Memory B cell (primary cell): Measurements from ENCODE around the gene KIAA0513.
A peak's percentile ranks its signal among the peaks of the same experiment; 100 is the strongest.

Experiments used
- ATAC-seq: fragments of 150-1000 bp; cut with Tn5 transposase; 2 replicates; pipeline ENCODE4 v1.10.0; 2021; ENCODE audit warnings: low read depth, mild to moderate bottlenecking, moderate library complexity
- DNase-seq, 2 donors: peaks; one replicate each; pipeline ENCODE4 v3.0.0; 2022; ENCODE audit warnings: low spot score in 2 of 2
- H3K27ac Mint-ChIP-seq: one replicate; pipeline ENCODE4 v1.8.0; 2022; ENCODE audit warnings: mild to moderate bottlenecking, moderate library complexity, mixed read lengths
- H3K27me3 Mint-ChIP-seq: one replicate; pipeline ENCODE4 v1.8.0; 2022; ENCODE audit warnings: mixed read lengths
- H3K36me3 Mint-ChIP-seq: one replicate; pipeline ENCODE4 v1.8.0; 2022; ENCODE audit warnings: mild to moderate bottlenecking, mixed read lengths
- H3K4me1 Mint-ChIP-seq: one replicate; pipeline ENCODE4 v1.8.0; 2022; ENCODE audit warnings: mixed read lengths
- H3K4me3 Mint-ChIP-seq: one replicate; pipeline ENCODE4 v1.8.0; 2022; ENCODE audit warnings: mild to moderate bottlenecking, moderate library complexity, mixed read lengths
- H3K9me3 Mint-ChIP-seq: one replicate; pipeline ENCODE4 v1.8.0; 2022; ENCODE audit warnings: mixed read lengths

KIAA0513 gene

GRCh38 chr16:85126705-85127378 lies 99.2 kb downstream of the KIAA0513 start:
- H3K27ac Mint-ChIP-seq, result no peak overlapping the region
- no peaks in the 10 kb centered on the region for H3K4me1 Mint-ChIP-seq
- DNase-seq, result no peak
- no peaks in the 10 kb centered on the region for H3K9me3 Mint-ChIP-seq
- no peaks in the 10 kb centered on the region for H3K36me3 Mint-ChIP-seq
- peaks cover 2% of the 10 kb centered on the region for H3K27me3 Mint-ChIP-seq
- no peak for ATAC-seq
- no peak overlapping the region for H3K4me3 Mint-ChIP-seq

- Mint-ChIP-seq H3K9me3 (no peaks in the 10 kb centered on the region), H3K4me1 (no peaks in the 10 kb centered on the region), H3K4me3 (no peak overlapping the region), H3K36me3 (no peaks in the 10 kb centered on the region), H3K27me3 (peaks cover 2% of the 10 kb centered on the region), H3K27ac (no peak overlapping the region)
- DNase-seq, result no peak
- no peak for ATAC-seq
Observed at GRCh38 chr16:85127379-85127723, 99.8 kb downstream of the KIAA0513 start.

- ATAC-seq (no peak), DNase-seq (no peak)
- no peaks in the 10 kb centered on the region for H3K36me3 Mint-ChIP-seq
- no peaks in the 10 kb centered on the region for H3K9me3 Mint-ChIP-seq
- peaks cover 6% of the 10 kb centered on the region for H3K27me3 Mint-ChIP-seq
- H3K27ac Mint-ChIP-seq, result no peak overlapping the region
- H3K4me1 Mint-ChIP-seq, result no peaks in the 10 kb centered on the region
- no peak overlapping the region for H3K4me3 Mint-ChIP-seq
Observed at GRCh38 chr16:85128079-85128837, 100.7 kb downstream of the KIAA0513 start.

- Mint-ChIP-seq H3K27ac (no peak overlapping the region), H3K36me3 (no peaks in the 10 kb centered on the region), H3K4me1 (no peaks in the 10 kb centered on the region), H3K27me3 (peaks cover 7% of the 10 kb centered on the region), H3K9me3 (no peaks in the 10 kb centered on the region), H3K4me3 (no peak overlapping the region)
- DNase-seq (no peak), ATAC-seq (no peak)
Observed at GRCh38 chr16:85129876-85130704, 102.5 kb downstream of the KIAA0513 start.

GRCh38 chr16:85130705-85131028 lies 103.1 kb downstream of the KIAA0513 start:
- H3K27ac Mint-ChIP-seq, result no peak overlapping the region
- DNase-seq (no peak), ATAC-seq (no peak)
- H3K9me3 Mint-ChIP-seq, result no peaks in the 10 kb centered on the region
- no peak overlapping the region for H3K4me3 Mint-ChIP-seq
- no peaks in the 10 kb centered on the region for H3K4me1 Mint-ChIP-seq
- peaks cover 7% of the 10 kb centered on the region for H3K27me3 Mint-ChIP-seq
- H3K36me3 Mint-ChIP-seq, result no peaks in the 10 kb centered on the region

- ATAC-seq (no peak), DNase-seq (no peak)
- H3K4me3 Mint-ChIP-seq, result no peak overlapping the region
- peaks cover 6% of the 10 kb centered on the region for H3K27me3 Mint-ChIP-seq
- H3K4me1 Mint-ChIP-seq, result peaks cover 7% of the 10 kb centered on the region
- no peaks in the 10 kb centered on the region for H3K9me3 Mint-ChIP-seq
- peaks cover under 1% of the 10 kb centered on the region for H3K36me3 Mint-ChIP-seq
- no peak overlapping the region for H3K27ac Mint-ChIP-seq
Observed at GRCh38 chr16:85132456-85133289, 105.1 kb downstream of the KIAA0513 start.

GRCh38 chr16:85133290-85133599 lies 105.7 kb downstream of the KIAA0513 start:
- peaks cover 2% of the 10 kb centered on the region for H3K36me3 Mint-ChIP-seq
- ATAC-seq (no peak), DNase-seq (no peak)
- peaks cover 11% of the 10 kb centered on the region for H3K4me1 Mint-ChIP-seq
- no peaks in the 10 kb centered on the region for H3K9me3 Mint-ChIP-seq
- no peak overlapping the region for H3K27ac Mint-ChIP-seq
- no peak overlapping the region for H3K4me3 Mint-ChIP-seq
- peaks cover 10% of the 10 kb centered on the region for H3K27me3 Mint-ChIP-seq

GRCh38 chr16:85134076-85134788 lies 106.6 kb downstream of the KIAA0513 start:
- DNase-seq (no peak), ATAC-seq (no peak)
- no peak overlapping the region for H3K27ac Mint-ChIP-seq
- H3K36me3 Mint-ChIP-seq, result peaks cover 2% of the 10 kb centered on the region
- H3K27me3 Mint-ChIP-seq, result peaks cover 15% of the 10 kb centered on the region
- H3K9me3 Mint-ChIP-seq, result no peaks in the 10 kb centered on the region
- H3K4me3 Mint-ChIP-seq, result no peak overlapping the region
- peaks cover 11% of the 10 kb centered on the region for H3K4me1 Mint-ChIP-seq

- Mint-ChIP-seq H3K27me3 (peaks cover 21% of the 10 kb centered on the region), H3K4me3 (no peak overlapping the region), H3K9me3 (no peaks in the 10 kb centered on the region), H3K27ac (no peak overlapping the region), H3K36me3 (peaks cover 2% of the 10 kb centered on the region), H3K4me1 (peaks cover 11% of the 10 kb centered on the region)
- ATAC-seq (no peak), DNase-seq (no peak)
Observed at GRCh38 chr16:85134789-85135142, 107.2 kb downstream of the KIAA0513 start.

GRCh38 chr16:85136213-85136701 lies 108.7 kb downstream of the KIAA0513 start:
- peaks cover 11% of the 10 kb centered on the region for H3K4me1 Mint-ChIP-seq
- ATAC-seq (no peak), DNase-seq (no peak)
- H3K9me3 Mint-ChIP-seq, result no peaks in the 10 kb centered on the region
- H3K27me3 Mint-ChIP-seq, result peaks cover 22% of the 10 kb centered on the region
- H3K36me3 Mint-ChIP-seq, result peaks cover 2% of the 10 kb centered on the region
- no peak overlapping the region for H3K27ac Mint-ChIP-seq
- no peak overlapping the region for H3K4me3 Mint-ChIP-seq

GRCh38 chr16:85136702-85137322 lies 109.2 kb downstream of the KIAA0513 start:
- DNase-seq, result no peak
- no peaks in the 10 kb centered on the region for H3K9me3 Mint-ChIP-seq
- H3K36me3 Mint-ChIP-seq, result peaks cover 2% of the 10 kb centered on the region
- no peak overlapping the region for H3K4me3 Mint-ChIP-seq
- no peak overlapping the region for H3K27ac Mint-ChIP-seq
- no peak for ATAC-seq
- H3K27me3 Mint-ChIP-seq, result peaks cover 24% of the 10 kb centered on the region
- H3K4me1 Mint-ChIP-seq, result peaks cover 11% of the 10 kb centered on the region

GRCh38 chr16:85137323-85138072 lies 109.9 kb downstream of the KIAA0513 start:
- H3K9me3 Mint-ChIP-seq, result no peaks in the 10 kb centered on the region
- H3K27ac Mint-ChIP-seq, result no peak overlapping the region
- DNase-seq, result no peak
- no peak for ATAC-seq
- H3K36me3 Mint-ChIP-seq, result peaks cover 2% of the 10 kb centered on the region
- H3K4me1 Mint-ChIP-seq, result peaks cover 11% of the 10 kb centered on the region
- H3K27me3 Mint-ChIP-seq, result peaks cover 26% of the 10 kb centered on the region
- H3K4me3 Mint-ChIP-seq, result peak overlapping the region; percentile 6
